Activated CD8-positive, alpha-beta memory T cell treated with anti-CD3 and anti-CD28 coated beads for 4 hours (primary cell): ENCODE measurements around the gene GAST.
A peak's percentile ranks its signal among the peaks of the same experiment; 100 is the strongest.
"Not testable (repeated sequence)": the region's sequence is repeated elsewhere in the genome, so short reads cannot be mapped to it uniquely, and the experiment has no call there.

Source experiments
- DNase-seq, 2 donors: peaks; one replicate each; pipeline ENCODE4 v3.0.0-alpha.2; 2020; ENCODE audit warnings: low read depth in 2 of 2

GAST gene

GRCh38 chr17:41711669-41712400 lies at the start of gene GAST:
Gene GAST (plus strand): TSS chr17:41712331. CDS start chr17:41715437, 3,106 bp downstream.
- no peak for DNase-seq

- DNase-seq, result no peak
These were observed 48.5 kb upstream of the GAST start for GRCh38 chr17:41663451-41664171.

GRCh38 chr17:41664172-41664457 lies 48.0 kb upstream of the GAST start:
- no peak for DNase-seq

- DNase-seq, result no peak
These were observed 47.3 kb upstream of the GAST start for GRCh38 chr17:41664587-41665565.

GRCh38 chr17:41665566-41666236 lies 46.4 kb upstream of the GAST start:
- DNase-seq, result peak; percentile 72 to 76

- DNase-seq, result peak; percentile 31 to 63
These were observed 45.9 kb upstream of the GAST start for GRCh38 chr17:41666237-41666641.

- DNase-seq, result peak; percentile 68 to 81
These were observed 45.3 kb upstream of the GAST start for GRCh38 chr17:41666708-41667279.

GRCh38 chr17:41667280-41668041 lies 44.7 kb upstream of the GAST start:
- no peak for DNase-seq

- no peak for DNase-seq
These were observed 40.0 kb upstream of the GAST start for GRCh38 chr17:41672153-41672552.

- not testable (repeated sequence) for DNase-seq
These were observed 36.7 kb upstream of the GAST start for GRCh38 chr17:41675157-41676057.

GRCh38 chr17:41676058-41676419 lies 36.1 kb upstream of the GAST start:
- no peak for DNase-seq

- DNase-seq, result no peak
These were observed 33.7 kb upstream of the GAST start for GRCh38 chr17:41678411-41678906.

GRCh38 chr17:41678907-41679739 lies 33.0 kb upstream of the GAST start:
- peak in 1 of 2 donors; percentile 42 for DNase-seq

- DNase-seq, result no peak
These were observed 32.2 kb upstream of the GAST start for GRCh38 chr17:41679740-41680425.

GRCh38 chr17:41680426-41681040 lies 31.6 kb upstream of the GAST start:
- DNase-seq, result no peak

GRCh38 chr17:41681776-41682175 lies 30.4 kb upstream of the GAST start:
- no peak for DNase-seq

- no peak for DNase-seq
These were observed 29.5 kb upstream of the GAST start for GRCh38 chr17:41682631-41683030.
